Measurements from ENCODE around the gene GAS7. TPM values are rescaled to one million over a fixed set of nuclear protein-coding genes. Genes with fewer than 3 reads are reported as not detected.

GAS7 gene
- total and polyA plus RNA-seq, 2 of the 13 experiments (the other 11 are each of a cell fraction or from before 2014, with no cell fraction given) = 1.0 to 5.2 TPM

- TF ChIP-seq ZNF138 (CRISPR knock-in tag; IDR thresholded peaks at IDR 0.05; ENCODE audit: low read depth) = no peak
- no peak for TF ChIP-seq MYNN (CRISPR knock-in tag; IDR thresholded peaks at IDR 0.05; ENCODE audit: low read depth)
- TF ChIP-seq ZNF512B (CRISPR knock-in tag; IDR thresholded peaks at IDR 0.05; ENCODE audit: borderline replicate concordance) = no peak
- no peak for TF ChIP-seq MED13 (CRISPR knock-in tag; IDR thresholded peaks at IDR 0.05)
- no peak for TF ChIP-seq CERS6 (CRISPR knock-in tag; IDR thresholded peaks at IDR 0.05)
- no peak for TF ChIP-seq ZFP62 (CRISPR knock-in tag; IDR thresholded peaks at IDR 0.05)
- no peak for TF ChIP-seq ZNF597 (CRISPR knock-in tag; IDR thresholded peaks at IDR 0.05)
These were observed 107.4 kb downstream of the GAS7 start (continued) for GRCh38 chr17:10091046-10091445.

- Histone ChIP-seq H3K4me3 (replicated peaks in 1 of 3; ENCODE audit: insufficient read depth in 1 of 3, low read depth in 2 of 3, low read length in 3 of 3) (no peak overlapping the region), H3K4me1 (ENCODE audit: insufficient read depth, low read length) (no peaks in the 10 kb centered on the region), H3K9me3 (ENCODE audit: low read length) (peaks cover 8% of the 10 kb centered on the region), H3K27ac (ENCODE audit: extremely low read length, insufficient read depth, low read length) (no peak overlapping the region), H3K79me2 (ENCODE audit: insufficient read depth, low read length) (no peaks in the 10 kb centered on the region), H4K20me1 (ENCODE audit: insufficient read depth, low read length) (no peaks in the 10 kb centered on the region), H3K4me2 (ENCODE audit: low read depth, low read length) (no peak overlapping the region), H3K9ac (ENCODE audit: insufficient read depth, low read depth, low read length) (no peak overlapping the region), H3K27me3 (ENCODE audit: control insufficient read depth in 1 of 2, insufficient read depth in 2 of 2, low read length in 2 of 2) (peaks cover 6 to 26% of the 10 kb centered on the region in 2 experiments; a peak in 4 of 5 replicates), H3K36me3 (replicated peaks in 1 of 2; ENCODE audit: control insufficient read depth in 1 of 2, insufficient read depth in 2 of 2, low read length in 2 of 2) (no peaks in the 10 kb centered on the region), H2AFZ (ENCODE audit: low read length) (no peak overlapping the region)
- no TSS peak for BruUV-seq (replicated peaks)
- FAIRE-seq = no peak
- no peak for ATAC-seq
- ChIA-PET CTCF (ENCODE audit: low intra/inter-chr PET ratio, low total read pairs) (no interaction called here), POLR2A (no interaction called here)
- under 1% methylated on average over 4 of the region's 4 CpGs for WGBS (ENCODE audit: low lambda C conversion rate)
- in situ Hi-C loops (cut with HindIII; ENCODE audit: extremely low pct_ligation_motif_present, low pct_unique_long_range_greater_than_20kb) (no loop called here), intact Hi-C loops (cut with micrococcal nuclease; ENCODE audit: unreplicated experiment) (no loop called here)
- DNase-seq (ENCODE audit: low spot score) = no peak
- no peak for TF ChIP-seq MATR3 (CRISPR knock-in tag; IDR thresholded peaks at IDR 0.05)
- TF ChIP-seq ZKSCAN1 (IDR thresholded peaks at IDR 0.05; ENCODE audit: low read length) = no peak
- no peak for TF ChIP-seq NCOA2 (CRISPR knock-in tag; IDR thresholded peaks at IDR 0.05)
- TF ChIP-seq KDM4B (CRISPR knock-in tag; IDR thresholded peaks at IDR 0.05) = no peak
- TF ChIP-seq ZBTB44 (CRISPR knock-in tag; IDR thresholded peaks at IDR 0.05) = no peak
- no peak for TF ChIP-seq ZNF264 (CRISPR knock-in tag; IDR thresholded peaks at IDR 0.05)
- no peak for TF ChIP-seq XRCC5 (optimal IDR thresholded peaks at IDR 0.05; ENCODE audit: low read length)
- no peak for TF ChIP-seq MYC (CRISPR knock-in tag; IDR thresholded peaks at IDR 0.05; ENCODE audit: borderline replicate concordance)
- no peak for TF ChIP-seq GFI1 (CRISPR knock-in tag; IDR thresholded peaks at IDR 0.05; ENCODE audit: borderline replicate concordance)
- TF ChIP-seq HCFC1 (IDR thresholded peaks at IDR 0.05; ENCODE audit: low read depth, low read length) = no peak
- no peak for TF ChIP-seq KAT8 (CRISPR knock-in tag; IDR thresholded peaks at IDR 0.05)
- no peak for TF ChIP-seq THAP11 (CRISPR knock-in tag; IDR thresholded peaks at IDR 0.05)
These were observed 109.1 kb downstream of the GAS7 start for GRCh38 chr17:10089196-10089804.
